Measurements from ENCODE around the gene RBMS1. TPM values are rescaled to one million over a fixed set of nuclear protein-coding genes. Genes with fewer than 3 reads are reported as not detected.

The RBMS1 gene
- total RNA-seq, 4 donors from 2014 or later = 68.1 to 83.4 (median 72.5) TPM

GRCh38 chr2:160467086-160467485, 26.5 kb downstream of the RBMS1 start:
- Histone ChIP-seq H3K27ac (no peak overlapping the region), H3K4me1 (peaks cover 0 to 46% (median 0%) of the 10 kb centered on the region in 4 donors), H3K27me3 (no peaks in the 10 kb centered on the region), H3K36me3 (no peaks in the 10 kb centered on the region), H3K9me3 (no peaks in the 10 kb centered on the region), H3K4me3 (no peak overlapping the region)
- TF ChIP-seq EP300 (IDR thresholded peaks at IDR 0.05) (no peak), CTCF (IDR thresholded peaks at IDR 0.05) (no peak), POLR2A (IDR thresholded peaks at IDR 0.05) (no peak)
- whole genome bisulfite sequencing, 2 donors = 86 to 87% methylated on average over 6 of the region's 6 CpGs
- DNase-seq (ENCODE audit: low spot score in 2 of 2) = no peak

DNA sequence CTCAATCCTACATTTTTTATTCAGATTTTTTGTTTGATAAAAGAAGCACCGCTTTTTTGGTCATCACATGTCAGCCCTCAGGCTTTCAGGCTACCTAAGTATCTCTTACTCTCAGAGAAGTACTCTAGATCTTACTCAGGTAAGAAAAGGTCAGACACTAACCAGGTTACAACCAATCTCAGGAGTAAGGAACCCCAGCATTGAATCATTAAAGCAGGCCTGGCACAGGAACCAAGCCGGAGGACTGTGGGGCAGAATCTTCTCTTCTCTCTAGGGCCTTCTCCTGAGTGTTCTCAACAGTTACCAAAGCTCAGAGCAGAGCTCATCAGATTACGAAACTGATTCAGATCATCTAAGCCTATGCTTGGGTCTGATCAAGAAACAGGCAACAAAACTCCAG, 28.2 kb downstream of the RBMS1 start:
- H3K27ac ChIP-seq = no peak overlapping the region
- peaks cover 0 to 32% (median 0%) of the 10 kb centered on the region in 4 donors for H3K4me1 ChIP-seq
- H3K9me3 ChIP-seq = no peaks in the 10 kb centered on the region
- no peak for DNase-seq (ENCODE audit: low spot score in 2 of 2)
- 95 to 97% methylated on average over 3 of the region's 3 CpGs for WGBS, 2 donors
- H3K4me3 ChIP-seq = no peak overlapping the region
- no peaks in the 10 kb centered on the region for H3K36me3 ChIP-seq
- H3K27me3 ChIP-seq = no peaks in the 10 kb centered on the region
- TF ChIP-seq POLR2A (IDR thresholded peaks at IDR 0.05) = no peak
- no peak for TF ChIP-seq EP300 (IDR thresholded peaks at IDR 0.05)
- no peak for TF ChIP-seq CTCF (IDR thresholded peaks at IDR 0.05)

DNA sequence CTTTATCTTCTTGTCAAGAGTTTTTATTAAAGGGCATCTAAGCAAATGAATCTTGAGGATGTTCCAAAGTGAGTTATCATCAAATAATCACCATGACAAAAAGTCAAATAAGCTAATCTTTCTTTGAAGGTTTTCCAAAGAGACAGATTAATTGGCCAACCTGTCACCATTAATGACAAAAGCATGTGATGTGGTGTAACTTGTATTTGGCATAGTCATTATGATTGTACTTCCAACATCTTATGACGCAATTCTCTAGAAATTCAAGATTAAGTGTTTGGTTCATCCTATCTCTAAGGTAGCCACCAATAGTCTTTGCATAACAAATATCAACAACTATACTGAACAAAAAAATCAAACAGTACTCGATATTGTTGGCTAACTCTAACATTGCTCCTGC, 28.6 kb downstream of the RBMS1 start:
- TF ChIP-seq POLR2A (IDR thresholded peaks at IDR 0.05) = no peak
- no peak for TF ChIP-seq CTCF (IDR thresholded peaks at IDR 0.05)
- no peak for TF ChIP-seq EP300 (IDR thresholded peaks at IDR 0.05)
- Histone ChIP-seq H3K36me3 (no peaks in the 10 kb centered on the region), H3K9me3 (no peaks in the 10 kb centered on the region), H3K27ac (no peak overlapping the region), H3K4me3 (no peak overlapping the region), H3K27me3 (no peaks in the 10 kb centered on the region), H3K4me1 (peaks cover 0 to 36% (median 0%) of the 10 kb centered on the region in 4 donors)
- WGBS, 2 donors = 87 to 95% methylated on average over 2 of the region's 2 CpGs
- DNase-seq (ENCODE audit: low spot score in 2 of 2) = no peak

DNA sequence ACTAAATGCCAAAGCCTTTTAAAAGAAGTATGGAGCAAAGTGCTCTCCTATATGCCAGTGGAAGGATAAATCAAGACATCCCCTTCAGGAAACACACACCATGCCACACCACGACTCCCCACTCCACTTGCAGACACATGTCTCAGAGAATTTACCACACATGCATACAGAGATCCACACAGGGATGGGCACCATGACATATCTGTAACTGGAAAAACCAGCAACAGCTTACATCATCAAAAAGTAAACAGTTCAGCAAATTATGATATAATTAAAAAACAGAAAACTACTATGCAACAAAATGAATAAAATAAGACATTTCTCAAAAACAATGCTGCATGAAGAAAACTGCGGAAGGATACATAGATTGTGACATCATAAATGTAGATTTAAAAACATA, 29.6 kb downstream of the RBMS1 start:
- no peaks in the 10 kb centered on the region for H3K9me3 ChIP-seq
- no peaks in the 10 kb centered on the region for H3K27me3 ChIP-seq
- no peak for DNase-seq (ENCODE audit: low spot score in 2 of 2)
- no peak overlapping the region for H3K4me3 ChIP-seq
- no peaks in the 10 kb centered on the region for H3K36me3 ChIP-seq
- WGBS, 2 donors = 80 to 84% methylated on average over 2 of the region's 2 CpGs
- H3K4me1 ChIP-seq = peaks cover 0 to 32% (median 0%) of the 10 kb centered on the region in 4 donors
- no peak for TF ChIP-seq CTCF (IDR thresholded peaks at IDR 0.05)
- no peak for TF ChIP-seq POLR2A (IDR thresholded peaks at IDR 0.05)
- TF ChIP-seq EP300 (IDR thresholded peaks at IDR 0.05) = no peak
- H3K27ac ChIP-seq = no peak overlapping the region

DNA sequence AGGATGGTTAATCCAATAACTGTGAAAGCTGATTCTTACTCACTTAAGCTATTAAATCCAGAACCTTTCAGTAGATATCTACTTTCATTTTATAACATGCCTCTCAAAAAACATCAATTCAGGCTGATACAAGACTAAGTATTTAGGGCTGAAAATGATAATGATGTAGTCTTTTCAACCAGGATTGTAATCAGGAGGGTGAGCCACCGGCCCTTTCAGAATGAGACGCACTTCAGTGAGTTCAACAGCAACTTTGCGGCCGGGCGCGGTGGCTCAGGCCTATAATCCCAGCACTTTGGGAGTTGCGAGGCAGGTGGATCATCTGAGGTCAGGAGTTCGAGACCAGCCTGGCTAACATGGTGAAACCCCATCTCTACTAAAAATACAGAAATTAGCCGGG, 30.4 kb downstream of the RBMS1 start:
- no peaks in the 10 kb centered on the region for H3K9me3 ChIP-seq
- no peaks in the 10 kb centered on the region for H3K36me3 ChIP-seq
- TF ChIP-seq EP300 (IDR thresholded peaks at IDR 0.05) (no peak), CTCF (IDR thresholded peaks at IDR 0.05) (no peak), POLR2A (IDR thresholded peaks at IDR 0.05) (no peak)
- H3K4me3 ChIP-seq = no peak overlapping the region
- H3K27ac ChIP-seq = no peak overlapping the region
- H3K4me1 ChIP-seq = peaks cover 0 to 30% (median 0%) of the 10 kb centered on the region in 4 donors
- H3K27me3 ChIP-seq = no peaks in the 10 kb centered on the region
- no peak for DNase-seq (ENCODE audit: low spot score in 2 of 2)
- WGBS, 2 donors = 95 to 96% methylated on average over 9 of the region's 9 CpGs

Measured in tibial nerve (tissue), 4 donors.